IMR-90 (cell line): ENCODE results near the gene CAMKMT.

Experiments used
- BHLHE40 ChIP-seq: fragments of 150-350 bp; IDR thresholded peaks from 2 replicates; pipeline ENCODE4 v1.6.1; 2016; ENCODE audit warnings: mild to moderate bottlenecking, low read depth, low read length
- CHD1 ChIP-seq: IDR thresholded peaks from 2 replicates; pipeline ENCODE4 v1.6.1; 2012; ENCODE audit warnings: low read depth, low read length, improper control_type of control experiment
- NFE2L2 ChIP-seq: fragments of 150-350 bp; IDR thresholded peaks from 2 replicates; pipeline ENCODE4 v1.6.1; 2016; ENCODE audit warnings: low read depth, mild to moderate bottlenecking, low read length
- POLR2A ChIP-seq: IDR thresholded peaks from 2 replicates; pipeline ENCODE4 v1.6.1; 2012; ENCODE audit warnings: mild to moderate bottlenecking, low read depth, low read length
- SMC3 ChIP-seq: fragments of 150-350 bp; IDR thresholded peaks from 2 replicates; pipeline ENCODE4 v1.6.1; 2016; ENCODE audit warnings: low read depth, mild to moderate bottlenecking, antibody characterized with exemption, low read length, moderate library complexity
- TF ChIP-seq, protein P1 (sequence below): conservative IDR thresholded peaks from 2 replicates; pipeline ENCODE4 v1.5.1; 2012; ENCODE audit warnings: mild to moderate bottlenecking, low read depth, low read length, improper control_type of control experiment

DNA sequence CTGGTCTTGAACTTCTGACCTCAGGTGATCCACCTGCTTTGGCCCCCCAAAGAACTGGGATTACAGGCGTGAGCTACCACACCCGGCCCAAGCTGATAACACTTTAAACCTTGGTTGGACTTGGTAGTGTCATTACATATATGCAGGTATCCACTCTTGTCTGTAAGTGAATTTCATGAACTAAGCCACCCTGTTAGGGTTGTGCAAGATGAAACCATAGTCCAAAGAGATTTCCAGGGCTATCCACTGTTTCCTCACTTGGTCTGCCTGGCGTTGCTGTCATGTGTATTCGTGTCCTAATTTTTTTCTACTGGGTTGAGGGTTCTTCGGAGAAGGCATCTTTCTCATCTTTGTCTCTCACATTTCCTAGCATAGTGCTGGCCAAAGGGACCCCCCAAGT, 203.0 kb downstream of the CAMKMT start:
- TF ChIP-seq, protein P1, sequence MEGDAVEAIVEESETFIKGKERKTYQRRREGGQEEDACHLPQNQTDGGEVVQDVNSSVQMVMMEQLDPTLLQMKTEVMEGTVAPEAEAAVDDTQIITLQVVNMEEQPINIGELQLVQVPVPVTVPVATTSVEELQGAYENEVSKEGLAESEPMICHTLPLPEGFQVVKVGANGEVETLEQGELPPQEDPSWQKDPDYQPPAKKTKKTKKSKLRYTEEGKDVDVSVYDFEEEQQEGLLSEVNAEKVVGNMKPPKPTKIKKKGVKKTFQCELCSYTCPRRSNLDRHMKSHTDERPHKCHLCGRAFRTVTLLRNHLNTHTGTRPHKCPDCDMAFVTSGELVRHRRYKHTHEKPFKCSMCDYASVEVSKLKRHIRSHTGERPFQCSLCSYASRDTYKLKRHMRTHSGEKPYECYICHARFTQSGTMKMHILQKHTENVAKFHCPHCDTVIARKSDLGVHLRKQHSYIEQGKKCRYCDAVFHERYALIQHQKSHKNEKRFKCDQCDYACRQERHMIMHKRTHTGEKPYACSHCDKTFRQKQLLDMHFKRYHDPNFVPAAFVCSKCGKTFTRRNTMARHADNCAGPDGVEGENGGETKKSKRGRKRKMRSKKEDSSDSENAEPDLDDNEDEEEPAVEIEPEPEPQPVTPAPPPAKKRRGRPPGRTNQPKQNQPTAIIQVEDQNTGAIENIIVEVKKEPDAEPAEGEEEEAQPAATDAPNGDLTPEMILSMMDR: no peak
- TF ChIP-seq POLR2A (no peak), CHD1 (no peak), NFE2L2 (no peak), BHLHE40 (no peak), SMC3 (no peak)
